Trophoblast cell (in vitro differentiated cells and primary cell): Measurements from ENCODE around the gene HERC6.
A peak's percentile ranks its signal among the peaks of the same experiment; 100 is the strongest.

ENCODE experiments used
- DNase-seq, 2 donors: peaks; one replicate each; pipeline ENCODE4 v3.0.0-alpha.2; 2016
- H2AFZ ChIP-seq: 2 replicates; pipeline ENCODE4 v1.6.1; 2013; ENCODE audit warnings: low read length, moderate library complexity, mild to moderate bottlenecking; ENCODE audit not compliant: insufficient read depth, poor library complexity
- H2AK5ac ChIP-seq: 2 replicates; pipeline ENCODE4 v1.6.1; 2013; ENCODE audit warnings: mild to moderate bottlenecking, low read length
- H2BK120ac ChIP-seq: 2 replicates; pipeline ENCODE4 v1.6.1; 2013; ENCODE audit warnings: low read length, mild to moderate bottlenecking, moderate library complexity; ENCODE audit not compliant: insufficient read depth, poor library complexity
- H2BK12ac ChIP-seq: 2 replicates; pipeline ENCODE4 v1.6.1; 2013; ENCODE audit warnings: mild to moderate bottlenecking, low read length, moderate library complexity
- H2BK5ac ChIP-seq: 2 replicates; pipeline ENCODE4 v1.6.1; 2013; ENCODE audit warnings: low read length, low read depth, moderate library complexity, mild to moderate bottlenecking; ENCODE audit not compliant: poor library complexity
- H3K14ac ChIP-seq: 2 replicates; pipeline ENCODE4 v1.6.1; 2013; ENCODE audit warnings: mild to moderate bottlenecking, low read length
- H3K18ac ChIP-seq: 2 replicates; pipeline ENCODE4 v1.6.1; 2013; ENCODE audit warnings: mild to moderate bottlenecking, low read length
- H3K23ac ChIP-seq: 2 replicates; pipeline ENCODE4 v1.6.1; 2013; ENCODE audit warnings: low read length
- H3K27ac ChIP-seq: 2 replicates; pipeline ENCODE4 v1.5.1; 2013; ENCODE audit warnings: low read depth, mild to moderate bottlenecking, inconsistent platforms, low read length, moderate library complexity
- H3K27me3 ChIP-seq: 2 replicates; pipeline ENCODE4 v1.6.1; 2013; ENCODE audit warnings: inconsistent platforms, mild to moderate bottlenecking, low read length, moderate library complexity; ENCODE audit not compliant: insufficient read depth
- H3K36me3 ChIP-seq, 2 experiments: 1 replicate in 1 of 2; 2 replicates in 1 of 2; pipeline ENCODE4 v1.6.1; 2013; ENCODE audit warnings: low read length in 2 of 2, mild to moderate bottlenecking in 2 of 2, moderate library complexity in 1 of 2; ENCODE audit not compliant: insufficient read depth in 2 of 2, control insufficient read depth in 1 of 2
- H3K4ac ChIP-seq: 2 replicates; pipeline ENCODE4 v1.6.1; 2013; ENCODE audit warnings: low read depth, mild to moderate bottlenecking, low read length, moderate library complexity
- H3K4me1 ChIP-seq, 2 experiments: 1 replicate in 1 of 2; 2 replicates in 1 of 2; pipeline ENCODE4 v1.6.1; 2013; ENCODE audit warnings: low read length in 2 of 2, mild to moderate bottlenecking in 2 of 2, moderate library complexity in 1 of 2; ENCODE audit not compliant: insufficient read depth in 2 of 2, control insufficient read depth in 1 of 2
- H3K4me2 ChIP-seq: 2 replicates; pipeline ENCODE4 v1.6.1; 2013; ENCODE audit warnings: inconsistent platforms, mild to moderate bottlenecking, low read length, moderate library complexity
- H3K4me3 ChIP-seq: 2 replicates; pipeline ENCODE4 v1.5.1; 2013; ENCODE audit warnings: mild to moderate bottlenecking, low read depth, low read length, inconsistent platforms
- H3K79me1 ChIP-seq: one replicate; pipeline ENCODE4 v1.6.1; 2013; ENCODE audit warnings: low read length
- H3K79me2 ChIP-seq: 2 replicates; pipeline ENCODE4 v1.6.1; 2013; ENCODE audit warnings: low read length, mild to moderate bottlenecking; ENCODE audit not compliant: control insufficient read depth, insufficient read depth, poor library complexity
- H3K9ac ChIP-seq: 2 replicates; pipeline ENCODE4 v1.6.1; 2013; ENCODE audit warnings: mild to moderate bottlenecking, low read length
- H3K9me3 ChIP-seq: 2 replicates; pipeline ENCODE4 v1.6.1; 2013; ENCODE audit warnings: low read depth, mild to moderate bottlenecking, control low read depth, inconsistent platforms, low read length; ENCODE audit not compliant: insufficient read depth
- H4K12ac ChIP-seq: 2 replicates; pipeline ENCODE4 v1.6.1; 2013; ENCODE audit warnings: low read depth, mild to moderate bottlenecking, low read length, moderate library complexity
- H4K8ac ChIP-seq: 2 replicates; pipeline ENCODE4 v1.6.1; 2013; ENCODE audit warnings: low read depth, mild to moderate bottlenecking, low read length, moderate library complexity
- H4K91ac ChIP-seq: one replicate; pipeline ENCODE4 v1.6.1; 2013; ENCODE audit warnings: low read depth, mild to moderate bottlenecking, low read length, moderate library complexity
- WGBS: extraction: QIAGEN DNeasy Blood & Tissue Kit; methylation state at CpG from one replicate; pipeline ENCODE4 v1.1.7; 2013; ENCODE audit warnings: missing lambda C conversion rate; ENCODE audit not compliant: insufficient read length, insufficient coverage; ENCODE audit errors: extremely low coverage; 5-methylcytosine and 5-hydroxymethylcytosine counted together

HERC6 gene

GRCh38 chr4:88353324-88353723 is 25.3 kb upstream of the HERC6 start:
- no peak overlapping the region for H2BK120ac ChIP-seq
- no peak overlapping the region for H3K14ac ChIP-seq
- H3K4me3 ChIP-seq = no peak overlapping the region
- H3K27me3 ChIP-seq = no peaks in the 10 kb centered on the region
- H3K23ac ChIP-seq = no peak overlapping the region
- no peak overlapping the region for H3K27ac ChIP-seq
- H3K4ac ChIP-seq = no peak overlapping the region
- no peak overlapping the region for H4K12ac ChIP-seq
- no peaks in the 10 kb centered on the region for H3K79me1 ChIP-seq
- H2BK5ac ChIP-seq = no peak overlapping the region
- no peaks in the 10 kb centered on the region for H3K9me3 ChIP-seq
- H3K9ac ChIP-seq = no peak overlapping the region
- no peak overlapping the region for H3K18ac ChIP-seq
- H4K8ac ChIP-seq = no peak overlapping the region
- DNase-seq = no peak
- no peak overlapping the region for H2BK12ac ChIP-seq
- no peak overlapping the region for H2AFZ ChIP-seq
- no peak overlapping the region for H2AK5ac ChIP-seq
- no peaks in the 10 kb centered on the region for H3K79me2 ChIP-seq
- H3K36me3 ChIP-seq = no peaks in the 10 kb centered on the region
- no peak overlapping the region for H3K4me2 ChIP-seq
- H4K91ac ChIP-seq = no peak overlapping the region
- no peaks in the 10 kb centered on the region for H3K4me1 ChIP-seq

DNA sequence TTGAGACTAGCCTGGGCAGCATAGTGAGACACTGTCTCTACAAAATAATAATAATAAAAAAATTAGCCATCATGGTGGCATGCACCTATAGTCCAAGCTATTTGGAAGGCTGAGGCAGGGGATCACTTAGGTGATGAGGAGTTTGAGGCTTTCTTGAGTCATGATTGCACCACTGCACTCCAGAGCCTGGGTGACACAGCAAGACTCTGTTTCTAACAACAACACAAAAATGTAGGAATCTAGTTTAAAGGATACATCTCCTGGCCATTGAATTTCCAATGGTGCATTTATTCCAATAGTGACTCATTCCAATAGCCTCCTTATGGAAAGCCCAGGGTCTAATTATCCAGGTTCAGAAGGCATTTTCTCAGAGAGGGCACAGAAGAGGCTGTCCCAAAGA is 21.9 kb upstream of the HERC6 start:
- Histone ChIP-seq H4K8ac (no peak overlapping the region), H3K79me2 (no peaks in the 10 kb centered on the region), H3K27ac (no peak overlapping the region), H2BK120ac (no peak overlapping the region), H3K4me1 (no peaks in the 10 kb centered on the region), H3K36me3 (no peaks in the 10 kb centered on the region), H3K4me3 (no peak overlapping the region), H3K14ac (no peak overlapping the region), H2AK5ac (no peak overlapping the region), H2BK12ac (no peak overlapping the region), H2AFZ (no peak overlapping the region), H3K18ac (no peak overlapping the region), H3K4me2 (no peak overlapping the region), H3K9me3 (peaks cover 2% of the 10 kb centered on the region), H3K27me3 (no peaks in the 10 kb centered on the region), H3K9ac (no peak overlapping the region), H4K12ac (no peak overlapping the region), H2BK5ac (no peak overlapping the region), H4K91ac (no peak overlapping the region), H3K23ac (no peak overlapping the region), H3K4ac (no peak overlapping the region), H3K79me1 (no peaks in the 10 kb centered on the region)
- peak; percentile 61 to 75 for DNase-seq

- Histone ChIP-seq H4K91ac (no peak overlapping the region), H3K9ac (no peak overlapping the region), H2BK5ac (no peak overlapping the region), H2AK5ac (no peak overlapping the region), H3K27me3 (no peaks in the 10 kb centered on the region), H3K9me3 (peaks cover 2% of the 10 kb centered on the region), H3K4me1 (no peaks in the 10 kb centered on the region), H2BK12ac (no peak overlapping the region), H3K18ac (no peak overlapping the region), H3K4me3 (no peak overlapping the region), H3K23ac (no peak overlapping the region), H4K12ac (no peak overlapping the region), H3K4me2 (no peak overlapping the region), H2BK120ac (no peak overlapping the region), H3K36me3 (no peaks in the 10 kb centered on the region), H2AFZ (no peak overlapping the region), H3K79me1 (no peaks in the 10 kb centered on the region), H3K4ac (no peak overlapping the region), H3K14ac (no peak overlapping the region), H4K8ac (no peak overlapping the region), H3K79me2 (no peaks in the 10 kb centered on the region), H3K27ac (no peak overlapping the region)
- DNase-seq = peak in 1 of 2 donors; percentile 33
- no CpG with 5 or more reads among the region's 4 CpGs for WGBS
Measured at GRCh38 chr4:88357262-88357661, 21.4 kb upstream of the HERC6 start.

- Histone ChIP-seq H2AK5ac (no peak overlapping the region), H3K79me1 (no peaks in the 10 kb centered on the region), H3K4ac (no peak overlapping the region), H2BK5ac (no peak overlapping the region), H3K18ac (no peak overlapping the region), H2BK120ac (no peak overlapping the region), H4K8ac (no peak overlapping the region), H3K36me3 (no peaks in the 10 kb centered on the region), H3K4me2 (no peak overlapping the region), H2BK12ac (no peak overlapping the region), H4K12ac (no peak overlapping the region), H3K79me2 (no peaks in the 10 kb centered on the region), H4K91ac (no peak overlapping the region), H2AFZ (no peak overlapping the region), H3K14ac (no peak overlapping the region), H3K4me1 (no peaks in the 10 kb centered on the region), H3K9ac (no peak overlapping the region), H3K9me3 (peaks cover 2% of the 10 kb centered on the region), H3K4me3 (no peak overlapping the region), H3K27ac (no peak overlapping the region), H3K27me3 (no peaks in the 10 kb centered on the region), H3K23ac (no peak overlapping the region)
- no CpG with 5 or more reads among the region's 10 CpGs for WGBS
- DNase-seq = peak; percentile 8 to 38
Measured at GRCh38 chr4:88359558-88359957, 19.1 kb upstream of the HERC6 start.

DNA sequence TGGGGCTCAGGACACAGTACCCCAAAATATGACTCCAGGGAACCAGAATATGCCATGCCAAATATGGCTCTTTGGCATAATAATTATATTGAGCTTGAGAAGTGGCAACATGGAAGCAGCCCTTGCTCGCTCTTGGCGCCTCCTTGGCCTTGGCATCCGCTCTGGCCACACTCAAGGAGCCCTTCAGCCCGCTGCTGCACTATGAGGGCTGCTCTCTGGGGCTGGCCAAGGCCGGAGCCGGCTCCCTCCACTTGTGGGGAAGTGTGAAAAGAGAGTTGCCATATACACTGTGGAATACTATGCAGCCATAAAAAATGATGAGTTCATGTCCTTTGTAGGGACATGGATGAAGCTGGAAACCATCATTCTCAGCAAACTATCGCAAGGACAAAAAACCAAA is 18.4 kb upstream of the HERC6 start:
- H2BK120ac ChIP-seq = no peak overlapping the region
- H2AFZ ChIP-seq = no peak overlapping the region
- no peak overlapping the region for H3K9ac ChIP-seq
- no peaks in the 10 kb centered on the region for H3K27me3 ChIP-seq
- H2AK5ac ChIP-seq = no peak overlapping the region
- no peaks in the 10 kb centered on the region for H3K79me1 ChIP-seq
- no peak overlapping the region for H3K18ac ChIP-seq
- H3K4me1 ChIP-seq = no peaks in the 10 kb centered on the region
- WGBS = no CpG with 5 or more reads among the region's 7 CpGs
- H3K4me3 ChIP-seq = no peak overlapping the region
- no peaks in the 10 kb centered on the region for H3K79me2 ChIP-seq
- no peak overlapping the region for H4K91ac ChIP-seq
- no peak overlapping the region for H3K14ac ChIP-seq
- no peak overlapping the region for H4K12ac ChIP-seq
- no peak overlapping the region for H3K27ac ChIP-seq
- no peak overlapping the region for H2BK5ac ChIP-seq
- H3K4me2 ChIP-seq = no peak overlapping the region
- peaks cover 2% of the 10 kb centered on the region for H3K9me3 ChIP-seq
- no peaks in the 10 kb centered on the region for H3K36me3 ChIP-seq
- no peak for DNase-seq
- no peak overlapping the region for H3K23ac ChIP-seq
- H3K4ac ChIP-seq = no peak overlapping the region
- no peak overlapping the region for H4K8ac ChIP-seq
- H2BK12ac ChIP-seq = no peak overlapping the region
